Neural crest cell (in vitro differentiated cells): ENCODE measurements around the gene CHST13. TPM values are rescaled to one million over a fixed set of nuclear protein-coding genes. Genes with fewer than 3 reads are reported as not detected.

Experiments
- DNase-seq: peaks from one replicate; pipeline ENCODE4 v3.0.0; 2021; ENCODE audit warnings: low read depth, mixed read lengths, low spot score
- H3K27ac Mint-ChIP-seq: one replicate; pipeline ENCODE4 v1.8.0; 2021; ENCODE audit warnings: mild to moderate bottlenecking, mixed read lengths; ENCODE audit not compliant: unreplicated experiment
- H3K27me3 Mint-ChIP-seq: 2 replicates; pipeline ENCODE4 v1.8.0; 2021; ENCODE audit warnings: low read depth, mild to moderate bottlenecking, mixed read lengths
- H3K36me3 Mint-ChIP-seq: 2 replicates; pipeline ENCODE4 v1.8.0; 2021; ENCODE audit warnings: low read depth, mild to moderate bottlenecking, mixed read lengths
- H3K4me1 Mint-ChIP-seq: 2 replicates; pipeline ENCODE4 v1.8.0; 2021; ENCODE audit warnings: mixed read lengths
- H3K4me3 Mint-ChIP-seq: one replicate; pipeline ENCODE4 v1.8.0; 2021; ENCODE audit warnings: mild to moderate bottlenecking, mixed read lengths
- H3K9me3 Mint-ChIP-seq: 2 replicates; pipeline ENCODE4 v1.8.0; 2021; ENCODE audit warnings: mixed read lengths
- CTCF ChIP-seq: fragments of 200-600 bp; sonication (generic); conservative IDR thresholded peaks from 2 replicates; pipeline ENCODE4 v1.5.0; 2021; ENCODE audit warnings: antibody characterized with exemption, mild to moderate bottlenecking
- total RNA-seq: library from RNA; stranded (reverse); gene quantifications from 2 replicates; pipeline ENCODE4 v1.2.1, GENCODE V29; 2021

CHST13 gene
- total RNA-seq, 1 donor from 2014 or later: 0.19 TPM

GRCh38 chr3:126515066-126515706, 8.8 kb upstream of the CHST13 start:
- Mint-ChIP-seq H3K27ac (no peak overlapping the region), H3K27me3 (no peaks in the 10 kb centered on the region), H3K4me1 (peaks cover 9% of the 10 kb centered on the region), H3K36me3 (no peaks in the 10 kb centered on the region), H3K4me3 (no peak overlapping the region), H3K9me3 (no peaks in the 10 kb centered on the region)
- no peak for TF ChIP-seq CTCF
- no peak for DNase-seq

- H3K36me3 Mint-ChIP-seq: no peaks in the 10 kb centered on the region
- H3K27me3 Mint-ChIP-seq: no peaks in the 10 kb centered on the region
- no peak for TF ChIP-seq CTCF
- H3K27ac Mint-ChIP-seq: no peak overlapping the region
- peaks cover 4% of the 10 kb centered on the region for H3K4me1 Mint-ChIP-seq
- H3K9me3 Mint-ChIP-seq: no peaks in the 10 kb centered on the region
- no peak for DNase-seq
- no peak overlapping the region for H3K4me3 Mint-ChIP-seq
Measured at GRCh38 chr3:126516152-126516935, 7.6 kb upstream of the CHST13 start.

GRCh38 chr3:126516936-126517290, 7.0 kb upstream of the CHST13 start:
- no peaks in the 10 kb centered on the region for H3K9me3 Mint-ChIP-seq
- no peak overlapping the region for H3K27ac Mint-ChIP-seq
- no peaks in the 10 kb centered on the region for H3K27me3 Mint-ChIP-seq
- no peak for DNase-seq
- H3K4me3 Mint-ChIP-seq: no peak overlapping the region
- TF ChIP-seq CTCF: no peak
- H3K4me1 Mint-ChIP-seq: peaks cover 3% of the 10 kb centered on the region
- H3K36me3 Mint-ChIP-seq: no peaks in the 10 kb centered on the region

GRCh38 chr3:126517291-126517951, 6.5 kb upstream of the CHST13 start, which contains the start of gene UROC1:
Gene UROC1, minus strand, starts transcription at chr3:126517773. Its CDS starts 54 bp downstream, at chr3:126517719.
- Mint-ChIP-seq H3K4me1 (peaks cover 8% of the 10 kb centered on the region), H3K27ac (no peak within 1 kb of the TSS), H3K9me3 (no peaks in the 10 kb centered on the region), H3K36me3 (no peaks in the 10 kb centered on the region), H3K27me3 (peaks cover 4% of the 10 kb centered on the region), H3K4me3 (no peak within 1 kb of the TSS)
- DNase-seq: no peak
- no peak for TF ChIP-seq CTCF

GRCh38 chr3:126517986-126518778, 5.8 kb upstream of the CHST13 start:
- Mint-ChIP-seq H3K27me3 (peaks cover 12% of the 10 kb centered on the region), H3K4me1 (peaks cover 13% of the 10 kb centered on the region), H3K36me3 (no peaks in the 10 kb centered on the region), H3K9me3 (no peaks in the 10 kb centered on the region), H3K4me3 (no peak overlapping the region), H3K27ac (no peak overlapping the region)
- no peak for DNase-seq
- no peak for TF ChIP-seq CTCF
